ENCODE results near the gene UBALD2. TPM values are rescaled to one million over a fixed set of nuclear protein-coding genes. Genes with fewer than 3 reads are reported as not detected.

The UBALD2 gene
- polyA plus RNA-seq, 3 donors: 1.4 to 88.6 (median 2.2) TPM

DNA sequence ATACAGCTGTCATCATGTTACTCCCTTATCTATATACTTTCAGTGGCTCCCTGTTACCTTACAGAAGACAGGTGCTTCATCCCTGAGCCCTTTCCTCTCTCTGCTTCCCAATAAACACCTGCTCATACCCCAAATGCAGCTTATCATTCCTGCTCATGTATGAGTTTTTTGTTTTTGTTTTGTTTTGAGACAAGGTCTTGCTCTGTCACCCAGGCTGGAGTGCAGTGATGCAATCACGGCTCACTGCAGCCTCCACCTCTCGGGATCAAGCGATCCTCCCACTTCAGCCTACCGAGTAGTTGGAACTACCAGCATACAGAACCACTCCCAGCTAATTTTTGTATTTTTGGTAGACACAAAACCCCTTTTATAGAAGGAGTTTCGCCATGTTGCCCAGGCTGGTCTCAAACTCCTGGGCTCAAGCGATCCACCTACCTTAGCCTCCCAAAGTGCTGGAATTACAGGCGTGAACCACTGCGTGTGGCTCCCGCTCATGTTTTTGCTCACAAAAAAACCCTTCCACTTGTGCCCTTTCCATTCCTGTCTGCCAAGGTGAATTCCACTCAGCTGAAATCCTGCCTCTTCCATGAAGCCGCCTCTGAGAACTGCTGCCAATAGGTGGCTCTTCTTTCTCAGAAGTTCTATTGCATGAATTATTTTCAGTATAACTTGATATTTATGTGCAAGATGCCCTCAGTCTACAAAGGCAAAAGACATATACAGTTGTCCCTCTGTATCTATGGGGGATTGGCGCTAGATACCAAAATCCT, 16.9 kb upstream of the UBALD2 start:
- Histone ChIP-seq H4K20me1 (ENCODE audit: insufficient read depth, low read length) (no peaks in the 10 kb centered on the region), H3K36me3 (replicated peaks in 1 of 2; ENCODE audit: control insufficient read depth in 1 of 2, insufficient read depth in 2 of 2, low read length in 2 of 2) (no peaks in the 10 kb centered on the region), H3K9ac (ENCODE audit: insufficient read depth, low read length, poor library complexity, severe bottlenecking) (no peak overlapping the region), H3K27ac (ENCODE audit: low read depth in 1 of 2, low read length in 2 of 2) (no peak overlapping the region), H3K9me3 (replicated peaks in 1 of 2; ENCODE audit: control insufficient read depth in 1 of 2, insufficient read depth in 1 of 2, low read length in 2 of 2) (no peaks in the 10 kb centered on the region), H3K4me2 (replicated peaks; ENCODE audit: extremely low read depth, low read length, poor library complexity, severe bottlenecking) (no peak overlapping the region), H3K4me1 (ENCODE audit: control insufficient read depth in 1 of 2, insufficient read depth in 2 of 2, low read length in 2 of 2) (peaks cover 58% of the 10 kb centered on the region in 2 donors), H3K79me2 (ENCODE audit: insufficient read depth, low read length) (no peaks in the 10 kb centered on the region), H3K4me3 (replicated peaks in 1 of 3; ENCODE audit: low read depth in 2 of 3, low read length in 3 of 3) (no peak overlapping the region), H3K27me3 (ENCODE audit: control insufficient read depth in 2 of 2, insufficient read depth in 2 of 2, low read length in 2 of 2) (peaks cover 5 to 11% of the 10 kb centered on the region in 2 donors), H2AFZ (ENCODE audit: insufficient read depth, low read depth, low read length, poor library complexity, severe bottlenecking) (no peak overlapping the region)
- intact Hi-C loops (cut with micrococcal nuclease): no loop called here
- TF ChIP-seq, protein P1, sequence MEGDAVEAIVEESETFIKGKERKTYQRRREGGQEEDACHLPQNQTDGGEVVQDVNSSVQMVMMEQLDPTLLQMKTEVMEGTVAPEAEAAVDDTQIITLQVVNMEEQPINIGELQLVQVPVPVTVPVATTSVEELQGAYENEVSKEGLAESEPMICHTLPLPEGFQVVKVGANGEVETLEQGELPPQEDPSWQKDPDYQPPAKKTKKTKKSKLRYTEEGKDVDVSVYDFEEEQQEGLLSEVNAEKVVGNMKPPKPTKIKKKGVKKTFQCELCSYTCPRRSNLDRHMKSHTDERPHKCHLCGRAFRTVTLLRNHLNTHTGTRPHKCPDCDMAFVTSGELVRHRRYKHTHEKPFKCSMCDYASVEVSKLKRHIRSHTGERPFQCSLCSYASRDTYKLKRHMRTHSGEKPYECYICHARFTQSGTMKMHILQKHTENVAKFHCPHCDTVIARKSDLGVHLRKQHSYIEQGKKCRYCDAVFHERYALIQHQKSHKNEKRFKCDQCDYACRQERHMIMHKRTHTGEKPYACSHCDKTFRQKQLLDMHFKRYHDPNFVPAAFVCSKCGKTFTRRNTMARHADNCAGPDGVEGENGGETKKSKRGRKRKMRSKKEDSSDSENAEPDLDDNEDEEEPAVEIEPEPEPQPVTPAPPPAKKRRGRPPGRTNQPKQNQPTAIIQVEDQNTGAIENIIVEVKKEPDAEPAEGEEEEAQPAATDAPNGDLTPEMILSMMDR (IDR thresholded peaks at IDR 0.05): no peak
- Mint-ChIP-seq H3K36me3 (peaks cover 2 to 4% of the 10 kb centered on the region in 2 donors), H3K27me3 (ENCODE audit: low read depth in 3 of 3) (peaks cover 11 to 16% (median 15%) of the 10 kb centered on the region in 3 donors), H3K4me1 (peaks cover 59% of the 10 kb centered on the region), H3K4me3 (peak overlapping the region in 1 of 2 donors; percentile 50), H3K27ac (peak overlapping the region in 4 of 7 donors; percentile 16 to 70 (median 40)), H3K9me3 (no peaks in the 10 kb centered on the region)
- DNase-seq: peak in 1 of 3 donors; percentile 21
- WGBS (ENCODE audit: insufficient coverage): 93% methylated on average over 6 of the region's 11 CpGs

DNA sequence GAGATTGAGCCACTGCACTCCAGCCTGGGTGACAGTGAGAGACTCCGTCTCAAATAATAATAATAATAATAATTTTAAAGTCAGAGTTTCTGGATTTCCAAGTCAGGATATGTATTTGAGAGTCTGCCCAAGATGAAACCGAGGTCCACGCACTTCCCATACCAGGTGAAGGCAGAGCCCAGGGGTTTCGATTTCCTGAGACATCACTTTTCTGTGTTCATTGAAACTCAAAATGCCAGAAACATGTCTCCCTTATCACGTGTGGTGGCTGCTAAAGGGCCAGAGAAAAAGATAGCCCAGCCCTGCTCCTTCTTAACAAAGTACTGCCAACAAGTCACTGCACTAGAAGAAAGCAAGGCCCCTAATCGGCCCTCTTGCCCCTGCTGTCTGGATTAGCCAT, 15.0 kb upstream of the UBALD2 start:
- H3K79me2 ChIP-seq (ENCODE audit: insufficient read depth, low read length): no peaks in the 10 kb centered on the region
- no peaks in the 10 kb centered on the region for H3K36me3 ChIP-seq (replicated peaks in 1 of 2; ENCODE audit: control insufficient read depth in 1 of 2, insufficient read depth in 2 of 2, low read length in 2 of 2)
- TF ChIP-seq, protein P1 (IDR thresholded peaks at IDR 0.05): no peak
- no peak overlapping the region for H3K4me3 Mint-ChIP-seq
- peaks cover 66% of the 10 kb centered on the region in 2 donors for H3K4me1 ChIP-seq (ENCODE audit: control insufficient read depth in 1 of 2, insufficient read depth in 2 of 2, low read length in 2 of 2)
- H3K27me3 Mint-ChIP-seq (ENCODE audit: low read depth in 3 of 3): peaks cover 0 to 3% (median 0%) of the 10 kb centered on the region in 3 donors
- no peaks in the 10 kb centered on the region for H3K9me3 Mint-ChIP-seq
- H3K27me3 ChIP-seq (ENCODE audit: control insufficient read depth in 2 of 2, insufficient read depth in 2 of 2, low read length in 2 of 2): no peaks in the 10 kb centered on the region
- intact Hi-C loops (cut with micrococcal nuclease): no loop called here
- no peak overlapping the region for H2AFZ ChIP-seq (ENCODE audit: insufficient read depth, low read depth, low read length, poor library complexity, severe bottlenecking)
- WGBS (ENCODE audit: insufficient coverage): 96% methylated on average over 5 of the region's 6 CpGs
- H3K27ac ChIP-seq (ENCODE audit: low read depth in 1 of 2, low read length in 2 of 2): no peak overlapping the region
- peaks cover 57% of the 10 kb centered on the region for H3K4me1 Mint-ChIP-seq
- H3K4me2 ChIP-seq (replicated peaks; ENCODE audit: extremely low read depth, low read length, poor library complexity, severe bottlenecking): no peak overlapping the region
- no peak overlapping the region for H3K9ac ChIP-seq (ENCODE audit: insufficient read depth, low read length, poor library complexity, severe bottlenecking)
- no peaks in the 10 kb centered on the region for H4K20me1 ChIP-seq (ENCODE audit: insufficient read depth, low read length)
- no peaks in the 10 kb centered on the region for H3K9me3 ChIP-seq (replicated peaks in 1 of 2; ENCODE audit: control insufficient read depth in 1 of 2, insufficient read depth in 1 of 2, low read length in 2 of 2)
- H3K27ac Mint-ChIP-seq: peak overlapping the region in 1 of 7 donors; percentile 12
- no peak overlapping the region for H3K4me3 ChIP-seq (replicated peaks in 1 of 3; ENCODE audit: low read depth in 2 of 3, low read length in 3 of 3)
- no peak for DNase-seq
- H3K36me3 Mint-ChIP-seq: peaks cover 2 to 3% of the 10 kb centered on the region in 2 donors

Data from CD14-positive monocyte (primary cell).